GM23248 (cell line): ENCODE results near the gene TBX19. TPM values are rescaled to one million over a fixed set of nuclear protein-coding genes. Genes with fewer than 3 reads are reported as not detected.

Experiments
- DNase-seq: peaks from one replicate; pipeline ENCODE4 v3.0.0-alpha.2; 2015
- H2AFZ ChIP-seq: fragments of 200-600 bp; sonication (generic); 2 replicates; pipeline ENCODE4 v1.6.1; 2016; ENCODE audit warnings: antibody characterized with exemption
- H3F3A ChIP-seq: fragments of 200-600 bp; sonication (generic); 2 replicates; pipeline ENCODE4 v1.6.1; 2016; ENCODE audit warnings: mild to moderate bottlenecking, antibody characterized with exemption, mixed run types; ENCODE audit not compliant: insufficient read depth
- H3K27ac ChIP-seq: fragments of 200-600 bp; sonication (generic); 2 replicates; pipeline ENCODE4 v1.5.1; 2016; ENCODE audit warnings: mild to moderate bottlenecking
- H3K27me3 ChIP-seq: fragments of 200-600 bp; sonication (generic); replicated peaks from 2 replicates; pipeline ENCODE4 v1.6.1; 2016; ENCODE audit warnings: mild to moderate bottlenecking; ENCODE audit not compliant: insufficient read depth
- H3K36me3 ChIP-seq: fragments of 200-600 bp; sonication (generic); 2 replicates; pipeline ENCODE4 v1.6.1; 2016; ENCODE audit warnings: low read depth, mild to moderate bottlenecking
- H3K4me1 ChIP-seq: fragments of 200-600 bp; sonication (generic); 2 replicates; pipeline ENCODE4 v1.6.1; 2016; ENCODE audit warnings: mild to moderate bottlenecking; ENCODE audit not compliant: insufficient read depth
- H3K4me2 ChIP-seq: fragments of 200-600 bp; sonication (generic); one replicate; pipeline ENCODE4 v1.6.1; 2016; ENCODE audit warnings: mild to moderate bottlenecking; ENCODE audit not compliant: unreplicated experiment
- H3K4me3 ChIP-seq: fragments of 200-600 bp; sonication (generic); 2 replicates; pipeline ENCODE4 v1.5.1; 2016; ENCODE audit warnings: mild to moderate bottlenecking
- H3K79me2 ChIP-seq: fragments of 200-600 bp; sonication (generic); 2 replicates; pipeline ENCODE4 v1.6.1; 2016; ENCODE audit warnings: mild to moderate bottlenecking; ENCODE audit not compliant: insufficient read depth
- H3K9ac ChIP-seq: fragments of 200-600 bp; sonication (generic); 2 replicates; pipeline ENCODE4 v1.6.1; 2016; ENCODE audit warnings: mild to moderate bottlenecking
- H3K9me2 ChIP-seq: fragments of 200-600 bp; sonication (generic); 2 replicates; pipeline ENCODE4 v1.6.1; 2016; ENCODE audit warnings: mixed run types, mild to moderate bottlenecking, moderate library complexity; ENCODE audit not compliant: insufficient read depth
- H3K9me3 ChIP-seq: fragments of 200-600 bp; sonication (generic); one replicate; pipeline ENCODE4 v1.6.1; 2017; ENCODE audit warnings: low read depth
- H4K20me1 ChIP-seq: fragments of 200-600 bp; sonication (generic); 2 replicates; pipeline ENCODE4 v1.6.0; 2016; ENCODE audit not compliant: insufficient read depth
- EZH2 ChIP-seq: fragments of 200-600 bp; sonication (generic); IDR thresholded peaks from 2 replicates; pipeline ENCODE4 v1.6.1; 2018; ENCODE audit warnings: antibody characterized with exemption, mild to moderate bottlenecking; ENCODE audit not compliant: insufficient read depth, poor library complexity, severe bottlenecking
- EZH2phosphoT487 ChIP-seq: fragments of 200-600 bp; sonication (generic); IDR thresholded peaks from 2 replicates; pipeline ENCODE4 v1.6.1; 2018; ENCODE audit warnings: antibody characterized with exemption, moderate library complexity, mild to moderate bottlenecking, low read depth; ENCODE audit not compliant: insufficient read depth
- WGBS, 2 experiments: methylation state at CpG; one replicate each; pipeline ENCODE4 v1.1.6; 2015 to 2017; ENCODE audit warnings: low lambda C conversion rate in 2 of 2, low coverage in 1 of 2; ENCODE audit errors: missing lambda C conversion rate in 2 of 2; 5-methylcytosine and 5-hydroxymethylcytosine counted together
- in situ Hi-C: fragments of 300-500 bp; cut with MboI; formaldehyde crosslinking; loops from 2 replicates; pipeline ENCODE4 v1.15.0; 2020
- polyA plus RNA-seq: library from polyadenylated mRNA; unstranded; fragments of >200 nt; fragmentation: Nextera tagmentation; extraction: Ambion mirVana; gene quantifications from 2 replicates; pipeline ENCODE4 v1.2.1, GENCODE V29; 2016
- total RNA-seq: library from RNA; depleted of rRNA; stranded (reverse); fragments of >200 nt; shearing (Covaris generic); gene quantifications from 2 replicates; pipeline ENCODE4 v1.2.3, GENCODE V29; 2014

Gene TBX19
- total and polyA plus RNA-seq, 2 experiments from 2014 or later: 1.1 to 1.2 TPM

- Histone ChIP-seq H3K9me2 (no peaks in the 10 kb centered on the region), H3K9me3 (no peaks in the 10 kb centered on the region), H3K4me1 (peaks cover 16% of the 10 kb centered on the region), H3K27ac (no peak overlapping the region), H3K27me3 (no peaks in the 10 kb centered on the region), H3F3A (peaks cover 16% of the 10 kb centered on the region; the same call in 1 of the 2 replicates), H2AFZ (no peak overlapping the region), H3K4me2 (no peak overlapping the region), H3K4me3 (no peak overlapping the region), H3K79me2 (no peaks in the 10 kb centered on the region), H3K36me3 (no peaks in the 10 kb centered on the region), H3K9ac (no peak overlapping the region), H4K20me1 (no peaks in the 10 kb centered on the region)
- TF ChIP-seq EZH2phosphoT487 (no peak), EZH2 (no peak)
- in situ Hi-C loops: no loop called here
- WGBS, 2 experiments: 91 to 95% methylated on average over 3 of the region's 3 CpGs
- peak; percentile 41 for DNase-seq
These were observed 7.8 kb downstream of the TBX19 start for GRCh38 chr1:168288311-168289052.

DNA sequence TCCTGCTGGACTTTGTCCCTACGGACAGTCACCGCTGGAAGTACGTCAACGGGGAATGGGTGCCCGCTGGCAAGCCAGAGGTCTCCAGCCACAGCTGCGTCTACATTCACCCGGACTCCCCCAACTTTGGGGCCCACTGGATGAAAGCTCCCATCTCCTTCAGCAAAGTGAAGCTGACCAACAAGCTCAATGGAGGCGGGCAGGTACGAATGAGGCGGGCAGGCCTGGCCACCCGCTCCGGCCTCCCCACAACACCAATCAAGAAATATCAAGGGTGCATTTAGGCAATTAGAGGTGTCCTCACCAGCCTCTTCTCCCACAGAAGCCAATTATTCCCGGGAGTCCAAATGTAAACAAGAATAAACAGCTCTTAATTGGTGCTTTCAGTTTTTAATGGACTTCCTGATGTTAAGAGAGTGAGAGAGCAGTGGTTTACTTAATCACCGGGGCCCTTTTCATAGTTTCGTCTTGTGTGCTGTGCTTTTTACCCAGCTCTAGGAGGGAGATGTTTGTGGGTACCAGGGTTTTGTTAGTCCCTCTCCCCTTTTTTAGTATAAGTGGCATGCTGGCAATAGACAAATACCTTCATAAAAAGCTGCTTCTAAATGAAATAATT lies 10.7 kb downstream of the TBX19 start:
- no peak overlapping the region for H2AFZ ChIP-seq
- no peaks in the 10 kb centered on the region for H3K36me3 ChIP-seq
- WGBS, 2 experiments: 84 to 86% methylated on average over 15 of the region's 15 CpGs
- no peaks in the 10 kb centered on the region for H4K20me1 ChIP-seq
- in situ Hi-C loops: no loop called here
- peaks cover 16% of the 10 kb centered on the region; the same call in 1 of the 2 replicates for H3F3A ChIP-seq
- no peaks in the 10 kb centered on the region for H3K9me2 ChIP-seq
- DNase-seq: no peak
- 0 out of 2 replicates have a peak, but pooled peaks cover 6% of the 10 kb centered on the region for H3K4me1 ChIP-seq
- no peaks in the 10 kb centered on the region for H3K27me3 ChIP-seq
- H3K4me3 ChIP-seq: no peak overlapping the region
- no peaks in the 10 kb centered on the region for H3K9me3 ChIP-seq
- TF ChIP-seq EZH2 (no peak), EZH2phosphoT487 (no peak)
- H3K79me2 ChIP-seq: no peaks in the 10 kb centered on the region
- H3K4me2 ChIP-seq: no peak overlapping the region
- H3K27ac ChIP-seq: no peak overlapping the region
- no peak overlapping the region for H3K9ac ChIP-seq

DNA sequence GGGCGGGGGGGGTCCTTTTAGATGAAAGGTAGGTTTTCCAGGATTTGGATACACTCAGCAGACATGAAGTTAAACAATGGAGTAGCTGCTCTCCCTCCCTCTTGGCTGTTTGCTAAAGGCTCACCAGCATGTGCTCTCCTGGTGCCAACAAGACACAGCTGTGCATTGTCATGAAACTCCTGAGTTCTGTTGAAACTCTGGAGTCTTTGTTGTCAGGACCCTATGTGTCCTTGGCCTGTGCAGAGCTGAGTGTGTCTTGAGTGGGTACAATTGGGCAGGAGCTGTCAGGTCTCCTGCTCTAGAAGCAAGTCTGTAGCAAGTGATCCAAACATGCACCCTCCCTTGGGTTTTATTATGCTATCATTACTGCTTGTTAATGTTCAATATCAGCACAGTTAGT lies 12.7 kb downstream of the TBX19 start:
- Histone ChIP-seq H3K4me2 (no peak overlapping the region), H3K9me2 (no peaks in the 10 kb centered on the region), H3K4me3 (no peak overlapping the region), H3K27ac (no peak overlapping the region), H3K4me1 (no peaks in the 10 kb centered on the region), H4K20me1 (no peaks in the 10 kb centered on the region), H3K9ac (no peak overlapping the region), H2AFZ (no peak overlapping the region), H3K36me3 (no peaks in the 10 kb centered on the region), H3K9me3 (no peaks in the 10 kb centered on the region), H3K27me3 (no peaks in the 10 kb centered on the region), H3F3A (0 out of 2 replicates have a peak, but pooled peaks cover 6% of the 10 kb centered on the region), H3K79me2 (no peaks in the 10 kb centered on the region)
- in situ Hi-C loops: no loop called here
- TF ChIP-seq EZH2: no peak
- TF ChIP-seq EZH2phosphoT487: no peak
- no peak for DNase-seq
- 83% methylated on average over 1 of the region's 1 CpG for WGBS, 2 experiments

- no peaks in the 10 kb centered on the region for H3K79me2 ChIP-seq
- in situ Hi-C loops: no loop called here
- H3K36me3 ChIP-seq: no peaks in the 10 kb centered on the region
- no peak overlapping the region for H3K4me3 ChIP-seq
- H2AFZ ChIP-seq: no peak overlapping the region
- H3K9me3 ChIP-seq: no peaks in the 10 kb centered on the region
- H3F3A ChIP-seq: no peaks in the 10 kb centered on the region
- H3K27ac ChIP-seq: no peak overlapping the region
- DNase-seq: no peak
- WGBS, 2 experiments: 89 to 92% methylated on average over 8 of the region's 8 CpGs
- H3K9ac ChIP-seq: no peak overlapping the region
- no peak overlapping the region for H3K4me2 ChIP-seq
- no peak for TF ChIP-seq EZH2
- no peaks in the 10 kb centered on the region for H3K27me3 ChIP-seq
- no peaks in the 10 kb centered on the region for H3K9me2 ChIP-seq
- no peaks in the 10 kb centered on the region for H4K20me1 ChIP-seq
- H3K4me1 ChIP-seq: peaks cover 3% of the 10 kb centered on the region; the same call in 1 of the 2 replicates
These were observed 14.9 kb downstream of the TBX19 start for GRCh38 chr1:168295411-168296114.
